Right renal cortex interstitium (tissue), 3 donors: ENCODE results near the gene MGAT3. TPM values are rescaled to one million over a fixed set of nuclear protein-coding genes. Genes with fewer than 3 reads are reported as not detected.

Experiments used
- DNase-seq, 3 donors: peaks; one replicate each; pipeline ENCODE4 v3.0.0-alpha.2; 2013; ENCODE audit warnings: low read depth in 3 of 3, low spot score in 2 of 3
- polyA plus RNA-seq, 3 donors: library from polyadenylated mRNA; unstranded; fragments of 120-200 nt; gene quantifications; one replicate each; pipeline ENCODE4 v1.2.1, GENCODE V29; 2013; ENCODE audit not compliant: insufficient read length in 3 of 3

Gene MGAT3
- polyA plus RNA-seq, 3 donors: 18.7 to 26.7 (median 23.8) TPM

GRCh38 chr22:39428597-39429071 lies 28.2 kb upstream of the MGAT3 start:
- DNase-seq: no peak

- no peak for DNase-seq
Measured at GRCh38 chr22:39429186-39429585, 27.6 kb upstream of the MGAT3 start.

- no peak for DNase-seq
Measured at GRCh38 chr22:39429916-39430575, 26.8 kb upstream of the MGAT3 start.

- no peak for DNase-seq
Measured at GRCh38 chr22:39430576-39431150, 26.1 kb upstream of the MGAT3 start.

GRCh38 chr22:39431216-39431801 lies 25.5 kb upstream of the MGAT3 start:
- no peak for DNase-seq

- DNase-seq: no peak
Measured at GRCh38 chr22:39431821-39432251, 25.0 kb upstream of the MGAT3 start.

- no peak for DNase-seq
Measured at GRCh38 chr22:39432361-39432811, 24.4 kb upstream of the MGAT3 start.

- DNase-seq: no peak
Measured at GRCh38 chr22:39433476-39434242, 23.2 kb upstream of the MGAT3 start.

GRCh38 chr22:39434243-39434653 lies 22.6 kb upstream of the MGAT3 start:
- no peak for DNase-seq

- DNase-seq: no peak
Measured at GRCh38 chr22:39434721-39435120, 22.1 kb upstream of the MGAT3 start.

- no peak for DNase-seq
Measured at GRCh38 chr22:39435616-39436015, 21.2 kb upstream of the MGAT3 start.

- no peak for DNase-seq
Measured at GRCh38 chr22:39437791-39438704, 18.8 kb upstream of the MGAT3 start.

GRCh38 chr22:39439170-39439569 lies 17.6 kb upstream of the MGAT3 start:
- DNase-seq: no peak

- no peak for DNase-seq
Measured at GRCh38 chr22:39443398-39443797, 13.4 kb upstream of the MGAT3 start.

- DNase-seq: no peak
Measured at GRCh38 chr22:39444247-39444800, 12.5 kb upstream of the MGAT3 start.

- DNase-seq: no peak
Measured at GRCh38 chr22:39444937-39445465, 11.8 kb upstream of the MGAT3 start.

GRCh38 chr22:39445678-39446077 lies 11.1 kb upstream of the MGAT3 start:
- no peak for DNase-seq

GRCh38 chr22:39446239-39446721 lies 10.5 kb upstream of the MGAT3 start:
- DNase-seq: no peak
